22Rv1 (cell line): Measurements from ENCODE around the gene IGSF21.

Source experiments
- ZFX ChIP-seq: fragments of 450-650 bp; IDR thresholded peaks from 2 replicates; pipeline ENCODE4 v1.6.1; 2017; ENCODE audit warnings: antibody characterized with exemption, borderline replicate concordance
- TF ChIP-seq, protein P1 (sequence below): fragments of 450-650 bp; IDR thresholded peaks from 2 replicates; pipeline ENCODE4 v1.5.1; 2017; ENCODE audit warnings: mild to moderate bottlenecking

DNA sequence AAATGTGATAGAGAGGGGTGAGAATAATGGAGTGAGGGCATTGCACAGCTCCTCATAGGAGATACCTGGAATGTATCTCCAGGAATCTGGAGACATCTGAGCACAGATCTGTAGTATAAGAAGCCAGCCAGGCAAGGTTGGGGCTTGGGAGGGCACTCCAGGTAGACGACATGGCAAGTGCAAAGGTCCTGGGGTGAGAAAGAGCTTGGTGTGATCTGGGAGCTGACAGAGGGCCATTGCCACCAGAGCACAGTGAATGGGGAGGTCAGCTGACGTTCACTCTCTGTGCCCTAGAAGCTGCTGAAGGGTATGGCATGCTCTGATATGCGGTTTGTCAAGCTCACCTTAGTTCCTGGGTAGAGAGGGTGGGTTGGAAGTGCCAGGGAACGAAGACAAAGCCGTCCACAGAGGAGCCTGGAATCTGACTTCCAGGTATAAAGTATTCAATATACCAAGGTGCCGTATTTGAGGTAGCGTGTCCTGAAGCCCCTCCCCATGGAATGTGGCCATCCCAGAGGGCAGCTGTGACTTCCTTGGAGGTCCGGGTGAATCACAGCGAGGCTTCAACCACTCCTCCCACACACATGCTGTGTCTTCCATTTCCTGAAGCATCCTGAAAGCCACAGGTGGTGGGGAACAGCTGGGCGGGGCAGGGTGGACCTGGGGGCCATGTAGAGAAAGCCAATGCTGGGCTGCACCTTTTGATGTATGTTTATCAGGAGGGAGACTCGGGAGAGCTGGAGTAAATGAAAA, 190.5 kb downstream of the IGSF21 start:
- TF ChIP-seq, protein P1, sequence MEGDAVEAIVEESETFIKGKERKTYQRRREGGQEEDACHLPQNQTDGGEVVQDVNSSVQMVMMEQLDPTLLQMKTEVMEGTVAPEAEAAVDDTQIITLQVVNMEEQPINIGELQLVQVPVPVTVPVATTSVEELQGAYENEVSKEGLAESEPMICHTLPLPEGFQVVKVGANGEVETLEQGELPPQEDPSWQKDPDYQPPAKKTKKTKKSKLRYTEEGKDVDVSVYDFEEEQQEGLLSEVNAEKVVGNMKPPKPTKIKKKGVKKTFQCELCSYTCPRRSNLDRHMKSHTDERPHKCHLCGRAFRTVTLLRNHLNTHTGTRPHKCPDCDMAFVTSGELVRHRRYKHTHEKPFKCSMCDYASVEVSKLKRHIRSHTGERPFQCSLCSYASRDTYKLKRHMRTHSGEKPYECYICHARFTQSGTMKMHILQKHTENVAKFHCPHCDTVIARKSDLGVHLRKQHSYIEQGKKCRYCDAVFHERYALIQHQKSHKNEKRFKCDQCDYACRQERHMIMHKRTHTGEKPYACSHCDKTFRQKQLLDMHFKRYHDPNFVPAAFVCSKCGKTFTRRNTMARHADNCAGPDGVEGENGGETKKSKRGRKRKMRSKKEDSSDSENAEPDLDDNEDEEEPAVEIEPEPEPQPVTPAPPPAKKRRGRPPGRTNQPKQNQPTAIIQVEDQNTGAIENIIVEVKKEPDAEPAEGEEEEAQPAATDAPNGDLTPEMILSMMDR, result no peak
- TF ChIP-seq ZFX, result no peak
